Measurements from ENCODE around the gene KCNH1.

KCNH1 gene

DNA sequence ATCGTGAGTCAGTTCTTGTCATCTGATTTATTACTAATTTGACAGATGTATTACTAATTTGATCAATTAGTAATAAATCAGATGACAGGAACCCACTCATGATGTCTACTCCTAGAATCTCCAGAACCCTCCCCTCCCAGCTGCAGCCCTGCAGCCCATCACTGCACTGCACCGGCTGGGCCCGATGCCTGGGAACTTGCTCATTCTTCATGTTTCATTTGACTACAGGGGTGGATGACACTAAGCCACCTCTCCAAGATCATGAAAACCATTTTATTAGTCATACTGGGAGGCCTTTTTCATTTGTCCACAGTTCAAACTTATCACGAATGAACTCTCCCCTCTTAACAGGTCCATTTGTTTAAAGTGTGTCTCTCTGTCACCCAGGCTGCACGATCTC lies 41.0 kb downstream of the KCNH1 start:
- Histone ChIP-seq H3K18ac (ENCODE audit: low read length) (no peak overlapping the region), H3K27ac (replicated peaks; ENCODE audit: low read length) (no peak overlapping the region), H3K9ac (ENCODE audit: low read depth, low read length, poor library complexity) (no peak overlapping the region), H2BK15ac (ENCODE audit: low read length) (no peak overlapping the region), H3K4me1 (ENCODE audit: control insufficient read depth in 2 of 2, insufficient read depth in 1 of 2, low read depth in 1 of 2, low read length in 2 of 2) (no peaks in the 10 kb centered on the region), H3K4ac (ENCODE audit: low read length) (no peak overlapping the region), H2BK120ac (ENCODE audit: low read depth, low read length) (no peak overlapping the region), H3K79me1 (ENCODE audit: low read depth, low read length) (no peaks in the 10 kb centered on the region), H3K4me3 (ENCODE audit: low read length in 2 of 2) (no peak overlapping the region), H2AFZ (ENCODE audit: low read length) (no peak overlapping the region), H2BK12ac (ENCODE audit: low read length) (no peak overlapping the region), H3K4me2 (ENCODE audit: insufficient read depth, low read length, poor library complexity, severe bottlenecking) (no peak overlapping the region), H2AK5ac (ENCODE audit: low read depth, low read length) (no peak overlapping the region), H3K23ac (ENCODE audit: low read depth, low read length, poor library complexity) (no peak overlapping the region), H2BK5ac (ENCODE audit: low read length) (no peak overlapping the region), H4K91ac (ENCODE audit: low read depth, low read length, poor library complexity) (no peak overlapping the region), H3K36me3 (replicated peaks in 1 of 2; ENCODE audit: control insufficient read depth in 2 of 2, insufficient read depth in 2 of 2, low read length in 2 of 2) (peaks cover 0 to 3% of the 10 kb centered on the region in 2 donors), H4K8ac (ENCODE audit: low read depth, low read length) (no peak overlapping the region), H3K9me3 (replicated peaks in 1 of 2; ENCODE audit: control insufficient read depth in 2 of 2, insufficient read depth in 1 of 2, low read depth in 1 of 2, low read length in 2 of 2) (no peaks in the 10 kb centered on the region), H3K14ac (ENCODE audit: low read length) (no peak overlapping the region), H3K27me3 (ENCODE audit: control insufficient read depth in 3 of 3, insufficient read depth in 3 of 3, low read depth in 1 of 3, low read length in 3 of 3) (no peaks in the 10 kb centered on the region)
- no peak for DNase-seq (ENCODE audit: low spot score)
- WGBS, 2 donors (ENCODE audit: extremely low coverage in 2 of 2, insufficient read length in 2 of 2, insufficient replicate concordance in 1 of 2) = no CpG with 5 or more reads among the region's 5 CpGs

DNA sequence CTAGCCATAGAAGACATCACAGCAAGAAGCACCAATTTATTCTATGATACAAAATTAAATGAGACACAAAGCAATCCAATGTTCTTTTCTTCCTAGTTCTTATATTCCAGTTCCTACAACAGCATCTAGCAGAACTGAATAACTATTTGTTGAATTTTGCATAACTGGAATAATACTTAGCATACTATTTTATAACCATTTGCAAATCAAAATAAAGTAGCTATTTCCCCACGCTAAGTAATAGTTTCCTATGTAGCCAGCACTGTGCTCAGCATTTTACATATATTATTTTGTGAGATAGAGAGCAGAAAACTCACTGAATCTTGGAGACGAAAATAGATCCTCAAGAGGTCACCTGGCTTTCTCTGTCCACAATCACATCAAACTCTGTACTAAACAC lies 42.1 kb downstream of the KCNH1 start:
- Histone ChIP-seq H4K91ac (ENCODE audit: low read depth, low read length, poor library complexity) (no peak overlapping the region), H3K4me2 (ENCODE audit: insufficient read depth, low read length, poor library complexity, severe bottlenecking) (no peak overlapping the region), H3K9me3 (replicated peaks in 1 of 2; ENCODE audit: control insufficient read depth in 2 of 2, insufficient read depth in 1 of 2, low read depth in 1 of 2, low read length in 2 of 2) (no peaks in the 10 kb centered on the region), H3K4me3 (ENCODE audit: low read length in 2 of 2) (no peak overlapping the region), H3K14ac (ENCODE audit: low read length) (no peak overlapping the region), H2AFZ (ENCODE audit: low read length) (no peak overlapping the region), H2BK15ac (ENCODE audit: low read length) (no peak overlapping the region), H3K27me3 (ENCODE audit: control insufficient read depth in 3 of 3, insufficient read depth in 3 of 3, low read depth in 1 of 3, low read length in 3 of 3) (no peaks in the 10 kb centered on the region), H3K4ac (ENCODE audit: low read length) (no peak overlapping the region), H4K8ac (ENCODE audit: low read depth, low read length) (no peak overlapping the region), H3K9ac (ENCODE audit: low read depth, low read length, poor library complexity) (no peak overlapping the region), H2BK5ac (ENCODE audit: low read length) (no peak overlapping the region), H3K27ac (replicated peaks; ENCODE audit: low read length) (no peak overlapping the region), H3K23ac (ENCODE audit: low read depth, low read length, poor library complexity) (no peak overlapping the region), H3K36me3 (replicated peaks in 1 of 2; ENCODE audit: control insufficient read depth in 2 of 2, insufficient read depth in 2 of 2, low read length in 2 of 2) (no peaks in the 10 kb centered on the region), H2AK5ac (ENCODE audit: low read depth, low read length) (no peak overlapping the region), H3K18ac (ENCODE audit: low read length) (no peak overlapping the region), H2BK120ac (ENCODE audit: low read depth, low read length) (no peak overlapping the region), H3K4me1 (ENCODE audit: control insufficient read depth in 2 of 2, insufficient read depth in 1 of 2, low read depth in 1 of 2, low read length in 2 of 2) (peaks cover 0 to 3% of the 10 kb centered on the region in 2 donors), H2BK12ac (ENCODE audit: low read length) (no peak overlapping the region), H3K79me1 (ENCODE audit: low read depth, low read length) (no peaks in the 10 kb centered on the region)
- DNase-seq (ENCODE audit: low spot score) = no peak
- no CpG with 5 or more reads among the region's 2 CpGs for WGBS, 2 donors (ENCODE audit: extremely low coverage in 2 of 2, insufficient read length in 2 of 2, insufficient replicate concordance in 1 of 2)

DNA sequence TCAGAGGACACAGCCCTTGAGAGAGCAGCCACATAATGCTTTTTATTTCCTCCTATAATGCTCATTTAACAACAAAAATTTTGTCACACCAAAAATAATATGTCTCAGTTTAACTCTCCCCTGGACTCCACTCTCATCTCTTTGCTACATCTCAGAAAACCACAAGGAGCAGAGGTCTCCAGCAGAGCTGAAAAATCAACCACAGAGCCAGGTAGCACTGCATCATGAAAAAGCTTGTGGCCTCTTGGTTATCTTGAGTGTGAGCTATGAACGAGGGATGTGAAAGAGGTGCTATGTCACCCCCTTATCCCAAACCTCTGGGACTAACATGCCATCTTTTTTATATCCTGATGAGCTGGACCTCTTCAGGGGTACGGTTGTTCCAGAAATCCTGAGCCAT lies 44.4 kb downstream of the KCNH1 start:
- Histone ChIP-seq H3K9me3 (replicated peaks in 1 of 2; ENCODE audit: control insufficient read depth in 2 of 2, insufficient read depth in 1 of 2, low read depth in 1 of 2, low read length in 2 of 2) (no peaks in the 10 kb centered on the region), H3K4ac (ENCODE audit: low read length) (no peak overlapping the region), H4K8ac (ENCODE audit: low read depth, low read length) (no peak overlapping the region), H3K4me3 (ENCODE audit: low read length in 2 of 2) (no peak overlapping the region), H3K18ac (ENCODE audit: low read length) (no peak overlapping the region), H2AFZ (ENCODE audit: low read length) (no peak overlapping the region), H3K4me2 (ENCODE audit: insufficient read depth, low read length, poor library complexity, severe bottlenecking) (no peak overlapping the region), H3K14ac (ENCODE audit: low read length) (no peak overlapping the region), H3K27me3 (ENCODE audit: control insufficient read depth in 3 of 3, insufficient read depth in 3 of 3, low read depth in 1 of 3, low read length in 3 of 3) (no peaks in the 10 kb centered on the region), H2BK120ac (ENCODE audit: low read depth, low read length) (no peak overlapping the region), H2BK12ac (ENCODE audit: low read length) (no peak overlapping the region), H4K91ac (ENCODE audit: low read depth, low read length, poor library complexity) (no peak overlapping the region), H2BK5ac (ENCODE audit: low read length) (no peak overlapping the region), H3K36me3 (replicated peaks in 1 of 2; ENCODE audit: control insufficient read depth in 2 of 2, insufficient read depth in 2 of 2, low read length in 2 of 2) (no peaks in the 10 kb centered on the region), H3K9ac (ENCODE audit: low read depth, low read length, poor library complexity) (no peak overlapping the region), H3K23ac (ENCODE audit: low read depth, low read length, poor library complexity) (no peak overlapping the region), H3K4me1 (ENCODE audit: control insufficient read depth in 2 of 2, insufficient read depth in 1 of 2, low read depth in 1 of 2, low read length in 2 of 2) (peaks cover 0 to 3% of the 10 kb centered on the region in 2 donors), H3K27ac (replicated peaks; ENCODE audit: low read length) (no peak overlapping the region), H2BK15ac (ENCODE audit: low read length) (no peak overlapping the region), H3K79me1 (ENCODE audit: low read depth, low read length) (no peaks in the 10 kb centered on the region), H2AK5ac (ENCODE audit: low read depth, low read length) (no peak overlapping the region)
- DNase-seq (ENCODE audit: low spot score) = no peak
- WGBS, 2 donors (ENCODE audit: extremely low coverage in 2 of 2, insufficient read length in 2 of 2, insufficient replicate concordance in 1 of 2) = no CpG with 5 or more reads among the region's 2 CpGs

DNA sequence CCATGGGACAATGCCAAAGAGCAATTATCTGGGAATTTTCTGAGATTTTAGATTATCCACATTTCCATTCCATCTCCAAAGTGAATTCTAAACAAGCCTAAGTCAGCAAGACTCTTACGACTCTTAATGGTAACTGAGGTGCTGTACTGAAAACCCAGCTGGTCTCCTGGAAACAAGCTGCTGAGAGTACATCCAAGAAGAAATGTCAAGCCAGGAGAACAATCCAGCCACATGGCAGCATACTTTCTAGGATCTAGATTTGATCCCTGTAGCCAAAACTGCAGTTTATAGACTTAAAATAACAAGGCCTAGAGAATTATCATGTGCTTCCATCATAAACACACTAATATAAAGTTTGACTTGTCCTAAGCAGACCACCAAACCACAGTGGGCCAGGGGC lies 45.8 kb downstream of the KCNH1 start:
- H3K4me1 ChIP-seq (ENCODE audit: control insufficient read depth in 2 of 2, insufficient read depth in 1 of 2, low read depth in 1 of 2, low read length in 2 of 2) = peaks cover 0 to 3% of the 10 kb centered on the region in 2 donors
- no peak overlapping the region for H2BK12ac ChIP-seq (ENCODE audit: low read length)
- H2BK120ac ChIP-seq (ENCODE audit: low read depth, low read length) = no peak overlapping the region
- no peaks in the 10 kb centered on the region for H3K27me3 ChIP-seq (ENCODE audit: control insufficient read depth in 3 of 3, insufficient read depth in 3 of 3, low read depth in 1 of 3, low read length in 3 of 3)
- no peak overlapping the region for H3K18ac ChIP-seq (ENCODE audit: low read length)
- no peak overlapping the region for H2BK15ac ChIP-seq (ENCODE audit: low read length)
- no peak overlapping the region for H3K4me3 ChIP-seq (ENCODE audit: low read length in 2 of 2)
- no peak for DNase-seq (ENCODE audit: low spot score)
- H3K79me1 ChIP-seq (ENCODE audit: low read depth, low read length) = no peaks in the 10 kb centered on the region
- H2AFZ ChIP-seq (ENCODE audit: low read length) = no peak overlapping the region
- H3K36me3 ChIP-seq (replicated peaks in 1 of 2; ENCODE audit: control insufficient read depth in 2 of 2, insufficient read depth in 2 of 2, low read length in 2 of 2) = no peaks in the 10 kb centered on the region
- H3K9me3 ChIP-seq (replicated peaks in 1 of 2; ENCODE audit: control insufficient read depth in 2 of 2, insufficient read depth in 1 of 2, low read depth in 1 of 2, low read length in 2 of 2) = no peaks in the 10 kb centered on the region
- H4K91ac ChIP-seq (ENCODE audit: low read depth, low read length, poor library complexity) = no peak overlapping the region
- H2AK5ac ChIP-seq (ENCODE audit: low read depth, low read length) = no peak overlapping the region
- H3K4me2 ChIP-seq (ENCODE audit: insufficient read depth, low read length, poor library complexity, severe bottlenecking) = no peak overlapping the region
- H3K23ac ChIP-seq (ENCODE audit: low read depth, low read length, poor library complexity) = no peak overlapping the region
- no peak overlapping the region for H3K4ac ChIP-seq (ENCODE audit: low read length)
- H3K27ac ChIP-seq (replicated peaks; ENCODE audit: low read length) = no peak overlapping the region
- no peak overlapping the region for H3K14ac ChIP-seq (ENCODE audit: low read length)
- H2BK5ac ChIP-seq (ENCODE audit: low read length) = no peak overlapping the region
- no peak overlapping the region for H4K8ac ChIP-seq (ENCODE audit: low read depth, low read length)
- no CpG with 5 or more reads among the region's 1 CpG for WGBS, 2 donors (ENCODE audit: extremely low coverage in 2 of 2, insufficient read length in 2 of 2, insufficient replicate concordance in 1 of 2)
- no peak overlapping the region for H3K9ac ChIP-seq (ENCODE audit: low read depth, low read length, poor library complexity)

Measured in neuronal stem cell (in vitro differentiated cells).